Right atrium auricular region (tissue), 2 donors: Measurements from ENCODE around the gene CMTM4. TPM values are rescaled to one million over a fixed set of nuclear protein-coding genes. Genes with fewer than 3 reads are reported as not detected.

Source experiments
- DNase-seq: peaks from one replicate; pipeline ENCODE4 v3.0.0-alpha.2; 2019; ENCODE audit warnings: low spot score
- H3K27ac ChIP-seq, 2 donors: fragments of 200-600 bp; sonication (generic); 1 replicate in 1 of 2; 2 replicates in 1 of 2; pipeline ENCODE4 v1.5.1; 2016 to 2019
- H3K27me3 ChIP-seq, 2 donors: fragments of 200-600 bp; sonication (generic); one replicate each; pipeline versions ENCODE4 v1.5.1 to v1.6.0; 2017 to 2019
- H3K36me3 ChIP-seq: fragments of 200-600 bp; sonication (generic); one replicate; pipeline ENCODE4 v1.5.1; 2016
- H3K4me1 ChIP-seq, 2 donors: fragments of 200-600 bp; sonication (generic); one replicate each; pipeline versions ENCODE4 v1.5.1 to v1.6.0; 2017 to 2019
- H3K4me3 ChIP-seq, 2 donors: fragments of 200-600 bp; sonication (generic); 1 replicate in 1 of 2; 2 replicates in 1 of 2; pipeline ENCODE4 v1.5.1; 2017 to 2019; ENCODE audit warnings: mild to moderate bottlenecking in 1 of 2, moderate library complexity in 1 of 2
- H3K9me3 ChIP-seq, 2 donors: fragments of 200-600 bp; sonication (generic); one replicate each; pipeline ENCODE4 v1.5.1; 2019
- total RNA-seq, 2 donors: library from RNA; depleted of rRNA; stranded (reverse); fragments of >200 nt; gene quantifications; one replicate each; pipeline ENCODE4 v1.1.0, GENCODE V29; 2016
- TF ChIP-seq, protein P1 (sequence below), 2 donors: fragments of 200-600 bp; sonication (generic); IDR thresholded peaks; one replicate each; pipeline ENCODE4 v1.5.1; 2019; ENCODE audit warnings: antibody characterized with exemption in 2 of 2

CMTM4 gene
- total RNA-seq, 2 donors from 2014 or later: 7.5 to 15.2 TPM

DNA sequence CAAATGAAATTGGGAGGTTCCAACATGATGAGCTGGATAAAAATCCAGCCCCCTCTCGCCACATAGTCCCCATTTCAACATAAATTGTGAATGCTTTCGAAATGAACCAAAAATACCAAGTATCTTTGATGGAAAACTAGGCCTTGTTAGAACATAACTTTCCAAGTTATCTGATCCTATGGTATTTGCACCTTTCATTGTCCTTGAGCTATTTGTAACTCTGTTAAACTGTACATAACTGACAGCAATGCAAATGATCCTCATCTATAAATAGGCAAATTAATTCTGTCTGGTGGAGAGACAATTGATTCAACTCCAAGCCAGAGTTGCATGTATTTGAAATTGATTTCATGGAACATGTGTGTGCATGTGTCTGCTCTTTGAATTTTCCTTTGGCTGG is 18.2 kb downstream of the CMTM4 start:
- no peak for DNase-seq
- TF ChIP-seq, protein P1, sequence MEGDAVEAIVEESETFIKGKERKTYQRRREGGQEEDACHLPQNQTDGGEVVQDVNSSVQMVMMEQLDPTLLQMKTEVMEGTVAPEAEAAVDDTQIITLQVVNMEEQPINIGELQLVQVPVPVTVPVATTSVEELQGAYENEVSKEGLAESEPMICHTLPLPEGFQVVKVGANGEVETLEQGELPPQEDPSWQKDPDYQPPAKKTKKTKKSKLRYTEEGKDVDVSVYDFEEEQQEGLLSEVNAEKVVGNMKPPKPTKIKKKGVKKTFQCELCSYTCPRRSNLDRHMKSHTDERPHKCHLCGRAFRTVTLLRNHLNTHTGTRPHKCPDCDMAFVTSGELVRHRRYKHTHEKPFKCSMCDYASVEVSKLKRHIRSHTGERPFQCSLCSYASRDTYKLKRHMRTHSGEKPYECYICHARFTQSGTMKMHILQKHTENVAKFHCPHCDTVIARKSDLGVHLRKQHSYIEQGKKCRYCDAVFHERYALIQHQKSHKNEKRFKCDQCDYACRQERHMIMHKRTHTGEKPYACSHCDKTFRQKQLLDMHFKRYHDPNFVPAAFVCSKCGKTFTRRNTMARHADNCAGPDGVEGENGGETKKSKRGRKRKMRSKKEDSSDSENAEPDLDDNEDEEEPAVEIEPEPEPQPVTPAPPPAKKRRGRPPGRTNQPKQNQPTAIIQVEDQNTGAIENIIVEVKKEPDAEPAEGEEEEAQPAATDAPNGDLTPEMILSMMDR (IDR thresholded peaks at IDR 0.05): no peak
- H3K27ac ChIP-seq: no peak overlapping the region
- no peaks in the 10 kb centered on the region for H3K36me3 ChIP-seq
- no peaks in the 10 kb centered on the region for H3K27me3 ChIP-seq
- no peak overlapping the region for H3K4me3 ChIP-seq
- no peaks in the 10 kb centered on the region for H3K9me3 ChIP-seq
- H3K4me1 ChIP-seq: no peaks in the 10 kb centered on the region

DNA sequence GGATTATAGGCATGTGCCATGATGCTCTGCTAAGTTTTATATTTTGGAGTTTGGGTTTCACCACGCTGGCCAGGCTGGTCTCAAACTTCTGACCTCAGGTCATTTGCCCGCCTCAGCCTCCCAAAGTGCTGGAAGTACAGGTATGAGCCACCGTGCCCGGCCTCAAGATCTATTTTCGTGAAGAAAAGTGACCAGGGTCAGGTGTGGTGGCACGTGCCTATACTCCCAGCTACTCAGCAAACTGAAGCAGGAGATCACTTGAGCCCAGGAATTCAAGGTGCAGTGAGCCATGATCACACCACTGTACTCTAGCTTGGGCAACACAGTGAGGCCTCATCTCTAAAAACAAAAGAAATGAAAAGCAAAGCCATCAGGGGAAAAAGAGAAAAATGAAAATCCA is 18.7 kb downstream of the CMTM4 start:
- H3K27me3 ChIP-seq: no peaks in the 10 kb centered on the region
- no peaks in the 10 kb centered on the region for H3K36me3 ChIP-seq
- DNase-seq: no peak
- H3K27ac ChIP-seq: no peak overlapping the region
- no peak overlapping the region for H3K4me3 ChIP-seq
- no peaks in the 10 kb centered on the region for H3K4me1 ChIP-seq
- TF ChIP-seq, protein P1 (IDR thresholded peaks at IDR 0.05): no peak
- no peaks in the 10 kb centered on the region for H3K9me3 ChIP-seq

DNA sequence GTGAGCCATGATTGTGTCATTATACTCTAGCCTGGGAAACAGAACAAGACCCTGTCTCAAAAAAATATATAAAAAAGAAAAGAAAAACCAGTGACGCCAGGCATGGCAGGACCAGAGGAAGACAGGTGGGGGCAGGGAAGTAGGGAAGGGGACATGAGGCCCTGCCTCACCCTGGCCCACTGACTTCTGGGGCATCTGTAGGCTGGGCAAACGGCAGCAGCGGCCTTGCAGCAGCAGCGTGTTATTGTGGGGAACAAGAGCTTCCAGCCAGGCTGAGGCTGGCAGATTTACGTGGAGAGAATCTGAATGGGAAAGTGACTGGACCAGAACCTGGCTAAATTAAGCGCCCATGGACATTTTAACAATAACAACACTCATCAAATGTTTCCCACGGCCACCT is 19.4 kb downstream of the CMTM4 start:
- no peaks in the 10 kb centered on the region for H3K27me3 ChIP-seq
- no peaks in the 10 kb centered on the region for H3K9me3 ChIP-seq
- no peak for DNase-seq
- no peaks in the 10 kb centered on the region for H3K36me3 ChIP-seq
- no peaks in the 10 kb centered on the region for H3K4me1 ChIP-seq
- no peak overlapping the region for H3K27ac ChIP-seq
- H3K4me3 ChIP-seq: no peak overlapping the region
- TF ChIP-seq, protein P1 (IDR thresholded peaks at IDR 0.05): no peak

DNA sequence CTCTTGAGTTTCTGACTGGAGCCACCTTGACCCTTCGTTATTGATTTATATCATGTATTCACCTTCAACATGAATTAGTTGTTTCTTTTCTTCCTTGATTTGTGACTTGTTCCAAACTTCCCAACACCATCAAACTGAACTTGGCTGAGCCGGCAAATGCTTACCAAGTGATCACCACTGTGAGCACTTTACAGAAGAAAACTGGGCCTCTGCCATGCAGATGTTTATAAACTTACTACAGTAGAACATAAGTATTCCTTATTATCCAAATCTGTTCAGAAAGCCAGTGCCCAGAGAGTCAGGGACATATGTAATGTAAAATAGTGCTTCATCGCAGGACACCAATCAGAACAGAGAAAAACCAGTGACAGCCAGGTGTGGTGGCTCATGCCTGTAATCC is 19.9 kb downstream of the CMTM4 start:
- H3K27me3 ChIP-seq: no peaks in the 10 kb centered on the region
- H3K4me1 ChIP-seq: no peaks in the 10 kb centered on the region
- H3K4me3 ChIP-seq: no peak overlapping the region
- DNase-seq: no peak
- no peaks in the 10 kb centered on the region for H3K9me3 ChIP-seq
- no peak overlapping the region for H3K27ac ChIP-seq
- TF ChIP-seq, protein P1 (IDR thresholded peaks at IDR 0.05): no peak
- no peaks in the 10 kb centered on the region for H3K36me3 ChIP-seq

DNA sequence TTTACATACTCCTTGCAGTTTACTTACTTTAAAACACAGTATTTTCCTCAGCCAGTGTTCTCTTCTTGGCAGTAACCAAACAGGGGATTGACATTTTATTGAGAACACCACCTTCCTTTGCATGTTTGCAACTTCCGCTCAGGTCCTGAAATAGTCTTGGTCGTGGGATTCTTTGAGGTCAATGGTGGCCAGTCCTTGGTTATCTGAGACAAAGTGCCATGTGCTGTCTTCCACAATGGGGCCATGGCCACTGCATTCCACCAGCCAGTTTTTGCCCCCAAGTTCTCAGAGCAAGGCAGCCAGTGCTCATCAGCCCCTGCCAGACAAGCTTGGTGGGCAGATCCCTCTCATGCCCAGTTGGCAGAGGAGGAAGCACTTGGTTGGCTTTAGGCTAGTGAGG is 22.9 kb downstream of the CMTM4 start:
- no peaks in the 10 kb centered on the region for H3K27me3 ChIP-seq

More for the DNA sequence above, 22.9 kb downstream of the CMTM4 start:
- no peak overlapping the region for H3K27ac ChIP-seq
- H3K4me1 ChIP-seq: no peaks in the 10 kb centered on the region
- TF ChIP-seq, protein P1 (IDR thresholded peaks at IDR 0.05): no peak
- no peaks in the 10 kb centered on the region for H3K9me3 ChIP-seq
- DNase-seq: no peak
- H3K36me3 ChIP-seq: no peaks in the 10 kb centered on the region
- no peak overlapping the region for H3K4me3 ChIP-seq
